GM13976 (cell line): Measurements from ENCODE around the gene ACAD11.

Experiments used
- DNase-seq: peaks from one replicate; pipeline ENCODE4 v3.0.0; 2012; ENCODE audit warnings: low spot score
- in situ Hi-C: fragments of 300-500 bp; cut with MboI; formaldehyde crosslinking; loops from one replicate; pipeline ENCODE4 v1.12.0; 2022; ENCODE audit warnings: low sequenced_read_pairs, mixed read lengths, inconsistent platforms; ENCODE audit not compliant: unreplicated experiment
- TF ChIP-seq, protein P1 (sequence below): IDR thresholded peaks from 2 replicates; pipeline ENCODE4 v1.5.1; 2012; ENCODE audit warnings: borderline replicate concordance, mild to moderate bottlenecking; ENCODE audit not compliant: insufficient read depth; ENCODE audit errors: extremely low read depth, missing control alignments, control extremely low read depth

Gene ACAD11

DNA sequence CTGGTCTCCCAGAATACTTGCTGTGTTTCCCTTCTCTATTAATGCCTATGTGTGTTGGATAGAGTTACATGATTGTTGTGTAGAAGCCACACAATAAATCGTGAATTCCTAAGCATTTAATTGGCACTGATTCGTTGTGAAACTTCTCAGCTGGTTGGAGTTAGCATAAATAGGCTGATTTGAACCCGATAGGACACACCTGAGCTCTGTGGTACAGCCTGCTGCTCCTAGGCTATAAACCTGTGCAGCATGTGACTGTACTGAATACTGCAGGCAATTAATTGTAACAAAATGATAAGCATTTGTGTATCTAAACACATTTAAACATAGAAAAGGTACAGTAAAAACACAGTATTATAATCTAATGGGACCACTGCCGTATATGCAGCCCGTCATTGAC, 4.9 kb downstream of the ACAD11 start:
- no peak for DNase-seq
- TF ChIP-seq, protein P1, sequence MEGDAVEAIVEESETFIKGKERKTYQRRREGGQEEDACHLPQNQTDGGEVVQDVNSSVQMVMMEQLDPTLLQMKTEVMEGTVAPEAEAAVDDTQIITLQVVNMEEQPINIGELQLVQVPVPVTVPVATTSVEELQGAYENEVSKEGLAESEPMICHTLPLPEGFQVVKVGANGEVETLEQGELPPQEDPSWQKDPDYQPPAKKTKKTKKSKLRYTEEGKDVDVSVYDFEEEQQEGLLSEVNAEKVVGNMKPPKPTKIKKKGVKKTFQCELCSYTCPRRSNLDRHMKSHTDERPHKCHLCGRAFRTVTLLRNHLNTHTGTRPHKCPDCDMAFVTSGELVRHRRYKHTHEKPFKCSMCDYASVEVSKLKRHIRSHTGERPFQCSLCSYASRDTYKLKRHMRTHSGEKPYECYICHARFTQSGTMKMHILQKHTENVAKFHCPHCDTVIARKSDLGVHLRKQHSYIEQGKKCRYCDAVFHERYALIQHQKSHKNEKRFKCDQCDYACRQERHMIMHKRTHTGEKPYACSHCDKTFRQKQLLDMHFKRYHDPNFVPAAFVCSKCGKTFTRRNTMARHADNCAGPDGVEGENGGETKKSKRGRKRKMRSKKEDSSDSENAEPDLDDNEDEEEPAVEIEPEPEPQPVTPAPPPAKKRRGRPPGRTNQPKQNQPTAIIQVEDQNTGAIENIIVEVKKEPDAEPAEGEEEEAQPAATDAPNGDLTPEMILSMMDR = no peak
- in situ Hi-C loops = no loop called here

DNA sequence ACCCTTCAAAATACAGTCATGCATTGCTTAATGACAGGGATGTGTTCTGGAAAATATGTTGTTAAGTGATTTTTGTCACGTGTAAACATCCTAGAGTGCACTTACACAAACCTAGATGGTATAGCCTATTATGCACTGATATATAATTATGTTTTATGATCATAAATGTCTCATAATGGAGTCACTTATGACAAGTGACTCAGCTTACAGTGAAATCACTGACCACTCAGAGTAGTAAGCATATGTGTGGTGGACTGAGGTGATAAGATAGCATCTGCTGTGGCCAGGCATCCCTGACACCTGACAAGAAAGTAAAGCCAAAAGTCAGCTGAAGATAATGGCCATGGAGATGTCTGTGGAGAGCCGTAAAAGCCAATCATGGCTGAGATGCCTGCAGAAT, 5.4 kb downstream of the ACAD11 start:
- in situ Hi-C loops = no loop called here
- DNase-seq = no peak
- TF ChIP-seq, protein P1 = no peak

DNA sequence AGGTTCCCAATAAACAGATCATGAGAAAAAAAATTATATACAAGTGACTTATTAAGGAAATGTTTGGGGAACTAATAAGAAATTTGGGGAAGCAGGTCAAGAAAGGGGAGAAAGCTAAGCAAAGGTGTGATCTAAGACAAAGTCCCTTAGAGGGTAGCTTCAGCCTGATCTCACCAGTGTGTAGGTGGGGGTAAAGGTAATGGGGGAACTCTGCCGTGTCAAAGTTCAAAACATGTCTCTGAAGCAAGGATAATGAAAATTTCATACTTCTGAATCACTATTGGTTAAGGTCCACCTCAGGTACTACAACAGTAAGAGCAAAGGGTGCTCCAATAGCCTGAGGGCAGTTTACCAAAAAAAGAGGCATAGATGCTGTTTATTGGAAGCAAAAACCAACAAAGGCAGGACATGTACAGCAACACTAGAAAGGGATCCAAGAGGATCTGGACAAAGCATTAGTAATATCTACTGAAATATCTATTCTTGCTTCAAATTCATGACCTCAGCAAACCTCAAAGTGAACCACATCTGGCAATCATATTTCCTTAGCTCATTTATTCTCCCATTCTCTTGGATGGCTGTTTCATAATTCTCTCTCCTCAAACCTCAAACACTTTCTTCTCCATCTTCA, 6.9 kb downstream of the ACAD11 start:
- TF ChIP-seq, protein P1 = no peak
- in situ Hi-C loops = no loop called here
- no peak for DNase-seq

DNA sequence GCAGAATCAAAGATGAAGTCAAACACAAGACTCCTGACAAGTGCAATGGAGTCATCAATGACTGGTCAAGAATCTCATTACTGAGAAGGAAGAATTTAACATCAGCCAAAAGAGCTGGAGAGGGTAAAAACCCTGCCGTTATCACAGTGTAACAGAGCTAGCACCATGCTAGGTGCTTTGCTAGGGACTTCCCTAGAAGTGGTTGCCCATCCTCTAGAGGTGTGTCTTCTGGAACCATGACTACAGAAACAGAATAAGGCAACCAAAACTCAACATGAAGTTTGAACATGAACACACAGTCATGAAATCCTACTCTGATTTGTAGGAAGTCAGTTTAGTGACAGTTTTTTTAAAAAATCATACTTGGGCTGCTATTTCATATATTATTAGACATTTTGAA, 9.5 kb downstream of the ACAD11 start:
- TF ChIP-seq, protein P1 = no peak
- in situ Hi-C loops = no loop called here
- DNase-seq = no peak

DNA sequence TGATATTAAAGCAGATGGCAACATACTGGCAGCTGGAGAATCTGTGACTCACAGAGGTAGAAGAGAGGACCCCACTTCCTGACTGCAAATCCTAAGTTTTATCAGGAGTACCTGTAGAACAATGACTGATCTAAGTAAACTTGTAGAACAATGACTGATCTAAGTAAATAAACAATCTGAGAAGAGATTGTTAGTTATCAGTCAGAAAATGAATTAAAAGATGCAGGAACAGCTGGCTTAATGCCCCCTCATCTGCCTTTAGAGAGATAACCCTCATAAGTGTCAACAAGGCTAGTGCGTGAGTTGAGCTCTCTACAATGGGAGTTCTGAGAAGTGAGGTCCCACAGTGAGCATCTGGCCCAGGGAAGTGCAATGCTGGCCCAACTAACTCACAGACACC, 14.6 kb downstream of the ACAD11 start:
- TF ChIP-seq, protein P1 = no peak
- in situ Hi-C loops = loop anchor here (25.0 kb wide), 1 partner anchor 108 kb away; no protein-coding TSS in a partner anchor
- no peak for DNase-seq

DNA sequence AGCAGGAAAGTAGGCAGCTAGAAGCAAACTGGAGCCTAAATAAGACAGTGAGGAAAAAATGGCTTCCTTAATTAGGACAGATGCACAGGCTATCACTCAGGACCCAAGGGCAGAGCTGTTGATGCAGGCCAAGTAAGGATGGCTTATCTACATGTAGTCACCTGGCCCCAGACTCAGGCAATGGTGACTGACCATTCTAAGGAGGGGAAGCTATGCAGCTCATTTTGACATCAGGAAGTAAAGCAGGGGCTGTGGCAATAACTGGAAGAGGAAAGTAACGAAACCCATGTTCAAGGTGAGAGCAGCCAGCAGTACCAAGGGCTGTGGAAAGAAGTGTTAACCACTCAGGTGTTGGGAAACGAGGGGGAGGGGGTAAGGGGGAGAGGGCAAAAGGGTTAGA, 16.2 kb downstream of the ACAD11 start:
- TF ChIP-seq, protein P1 = no peak
- in situ Hi-C loops = loop anchor here (25.0 kb wide), 1 partner anchor 106 kb away; no protein-coding TSS in a partner anchor
- DNase-seq = no peak
